Stimulated activated CD4-positive, alpha-beta T cell treated with anti-CD3 and anti-CD28 coated beads, Interleukin-2, amount 100 ng/mL, for 24 hours (primary cell): ENCODE measurements around the gene CD28.

ENCODE experiments used
- DNase-seq, 2 donors: peaks; one replicate each; pipeline ENCODE4 v3.0.0-alpha.2; 2020

The CD28 gene

GRCh38 chr2:203786549-203787351 lies 80.3 kb downstream of the CD28 start:
- DNase-seq, result no peak

GRCh38 chr2:203787979-203788378 lies 81.5 kb downstream of the CD28 start:
- no peak for DNase-seq
